ENCODE results near the gene SP2.

Gene SP2

DNA sequence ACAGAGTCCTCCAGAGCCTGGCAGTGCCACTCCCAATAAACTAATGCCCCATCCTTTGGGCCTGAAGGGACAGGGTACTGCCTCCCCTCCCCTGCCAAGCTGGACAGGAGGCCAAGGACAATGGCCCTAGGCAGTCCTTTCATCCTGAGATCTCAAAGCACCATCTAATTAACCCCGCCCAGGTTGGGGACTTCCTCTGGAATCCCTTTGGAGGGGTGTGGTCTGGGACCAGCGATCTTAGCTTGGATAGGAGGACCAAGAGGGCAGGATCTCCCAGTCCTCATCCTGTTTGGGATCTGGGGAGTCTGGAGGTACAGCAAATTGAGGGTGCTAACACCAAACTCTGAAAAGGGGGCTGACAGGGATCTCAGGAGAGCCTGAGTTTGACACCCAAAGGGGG, 26.9 kb upstream of the SP2 start:
- no peak overlapping the region for H3K4me3 ChIP-seq (ENCODE audit: low read depth, low read length)
- TF ChIP-seq, protein P1, sequence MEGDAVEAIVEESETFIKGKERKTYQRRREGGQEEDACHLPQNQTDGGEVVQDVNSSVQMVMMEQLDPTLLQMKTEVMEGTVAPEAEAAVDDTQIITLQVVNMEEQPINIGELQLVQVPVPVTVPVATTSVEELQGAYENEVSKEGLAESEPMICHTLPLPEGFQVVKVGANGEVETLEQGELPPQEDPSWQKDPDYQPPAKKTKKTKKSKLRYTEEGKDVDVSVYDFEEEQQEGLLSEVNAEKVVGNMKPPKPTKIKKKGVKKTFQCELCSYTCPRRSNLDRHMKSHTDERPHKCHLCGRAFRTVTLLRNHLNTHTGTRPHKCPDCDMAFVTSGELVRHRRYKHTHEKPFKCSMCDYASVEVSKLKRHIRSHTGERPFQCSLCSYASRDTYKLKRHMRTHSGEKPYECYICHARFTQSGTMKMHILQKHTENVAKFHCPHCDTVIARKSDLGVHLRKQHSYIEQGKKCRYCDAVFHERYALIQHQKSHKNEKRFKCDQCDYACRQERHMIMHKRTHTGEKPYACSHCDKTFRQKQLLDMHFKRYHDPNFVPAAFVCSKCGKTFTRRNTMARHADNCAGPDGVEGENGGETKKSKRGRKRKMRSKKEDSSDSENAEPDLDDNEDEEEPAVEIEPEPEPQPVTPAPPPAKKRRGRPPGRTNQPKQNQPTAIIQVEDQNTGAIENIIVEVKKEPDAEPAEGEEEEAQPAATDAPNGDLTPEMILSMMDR (IDR thresholded peaks at IDR 0.05; ENCODE audit: low read depth, low read length) = no peak
- DNase-seq (ENCODE audit: low read depth, low spot score) = no peak
- in situ Hi-C loops (cut with HindIII; ENCODE audit: low sequenced_read_pairs) = no loop called here

DNA sequence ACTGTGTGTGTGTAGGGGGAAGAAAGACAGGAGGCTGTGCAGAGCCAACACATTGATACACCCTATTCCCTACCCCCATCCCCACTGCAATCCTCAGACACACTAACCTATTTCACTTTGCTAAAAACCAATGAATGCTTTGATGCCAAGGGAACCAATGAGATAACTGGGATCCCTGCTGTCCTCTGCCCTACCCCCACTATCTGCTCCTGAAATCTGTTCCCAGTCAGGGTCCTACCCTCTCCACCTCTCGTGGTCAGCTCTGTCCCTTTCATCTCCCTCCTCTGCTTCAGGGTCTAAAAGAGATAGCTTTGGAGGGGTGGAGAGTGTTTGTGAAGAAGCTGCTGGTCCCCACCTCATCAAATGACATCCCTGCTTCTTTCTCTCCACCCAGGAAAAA, 26.0 kb upstream of the SP2 start:
- DNase-seq (ENCODE audit: low read depth, low spot score) = no peak
- in situ Hi-C loops (cut with HindIII; ENCODE audit: low sequenced_read_pairs) = no loop called here
- TF ChIP-seq, protein P1 (IDR thresholded peaks at IDR 0.05; ENCODE audit: low read depth, low read length) = no peak
- no peak overlapping the region for H3K4me3 ChIP-seq (ENCODE audit: low read depth, low read length)

DNA sequence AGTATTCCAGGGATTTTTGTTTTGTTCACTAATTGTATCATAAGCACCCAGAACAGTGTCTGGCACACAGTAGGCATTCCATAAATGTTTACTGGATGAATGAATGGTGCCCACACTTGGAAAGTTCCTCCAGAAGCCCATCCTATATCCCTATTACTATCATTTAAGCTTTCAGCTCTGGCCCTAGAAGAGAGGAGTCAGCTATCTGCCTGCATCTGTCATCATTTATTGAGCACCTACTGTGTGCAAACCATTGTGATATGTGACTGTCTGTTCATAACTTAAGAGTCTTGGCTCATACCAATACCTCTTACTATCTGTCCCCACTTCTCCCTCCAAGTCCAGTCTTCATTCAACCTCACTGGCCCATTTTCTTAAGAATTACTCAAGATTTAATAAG, 25.0 kb upstream of the SP2 start:
- TF ChIP-seq, protein P1 (IDR thresholded peaks at IDR 0.05; ENCODE audit: low read depth, low read length) = no peak
- in situ Hi-C loops (cut with HindIII; ENCODE audit: low sequenced_read_pairs) = no loop called here
- DNase-seq (ENCODE audit: low read depth, low spot score) = no peak

DNA sequence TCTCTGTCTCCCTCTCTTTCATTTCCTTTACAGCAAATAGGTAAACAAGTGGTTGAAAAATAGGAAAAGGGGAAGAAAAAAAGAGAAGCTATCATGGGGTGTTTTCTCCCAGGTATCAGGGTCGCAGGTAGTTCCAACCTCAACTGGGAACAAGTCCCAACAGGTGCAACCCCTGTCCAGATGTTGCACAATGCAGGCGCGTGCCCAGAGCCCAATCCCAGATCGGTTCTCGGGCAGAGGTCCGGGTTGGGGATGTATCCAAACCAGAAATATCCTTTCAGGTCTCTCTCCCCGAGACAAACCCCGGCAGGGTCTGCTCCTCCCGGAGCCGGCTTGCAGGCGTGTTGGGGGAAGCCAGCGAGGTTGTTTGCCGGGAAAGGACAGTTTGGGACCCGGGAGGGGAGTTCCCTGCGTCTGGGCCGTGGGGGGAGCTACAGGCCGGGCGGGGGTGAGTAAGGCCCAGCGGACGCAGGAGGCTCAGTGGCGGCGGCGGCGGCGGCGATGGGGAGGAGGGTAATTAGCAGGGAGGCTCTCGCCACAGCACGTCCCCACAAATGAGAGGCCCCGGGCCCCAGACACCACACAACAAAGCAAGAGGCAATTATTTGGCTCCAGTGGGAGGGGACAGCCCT, 23.9 kb upstream of the SP2 start:
- TF ChIP-seq, protein P1 (IDR thresholded peaks at IDR 0.05; ENCODE audit: low read depth, low read length) = no peak
- in situ Hi-C loops (cut with HindIII; ENCODE audit: low sequenced_read_pairs) = no loop called here
- no peak overlapping the region for H3K4me3 ChIP-seq (ENCODE audit: low read depth, low read length)
- DNase-seq (ENCODE audit: low read depth, low spot score) = no peak

More for the DNA sequence above, 25.0 kb upstream of the SP2 start:
- no peak overlapping the region for H3K4me3 ChIP-seq (ENCODE audit: low read depth, low read length)

DNA sequence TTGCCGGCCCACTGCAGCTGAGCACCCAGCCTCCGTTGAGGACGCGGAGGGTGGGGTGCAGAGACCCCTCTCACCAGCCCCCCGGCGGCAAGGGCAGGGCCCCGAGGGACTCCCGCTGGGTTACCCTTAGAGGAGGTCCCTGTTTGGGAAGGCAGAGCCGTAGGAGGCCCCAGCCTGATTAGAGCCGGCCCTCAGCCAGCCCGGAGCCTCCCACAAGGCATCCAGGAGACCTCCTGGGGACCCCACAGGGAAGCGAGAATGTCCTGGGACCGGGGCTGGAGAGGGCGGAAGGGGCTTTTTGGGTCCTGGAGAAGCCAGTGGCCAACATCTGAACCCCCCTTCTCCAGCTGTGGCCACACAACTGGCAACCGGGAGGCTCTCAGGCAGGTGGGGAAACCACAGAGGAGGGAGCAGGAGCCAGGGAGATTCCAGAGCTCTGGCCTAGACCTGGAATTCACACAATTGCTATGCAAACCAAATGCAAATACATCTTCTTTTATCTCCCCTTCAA, 23.3 kb upstream of the SP2 start:
- in situ Hi-C loops (cut with HindIII; ENCODE audit: low sequenced_read_pairs) = no loop called here
- no peak overlapping the region for H3K4me3 ChIP-seq (ENCODE audit: low read depth, low read length)
- DNase-seq (ENCODE audit: low read depth, low spot score) = peak; percentile 22
- TF ChIP-seq, protein P1 (IDR thresholded peaks at IDR 0.05; ENCODE audit: low read depth, low read length) = no peak

DNA sequence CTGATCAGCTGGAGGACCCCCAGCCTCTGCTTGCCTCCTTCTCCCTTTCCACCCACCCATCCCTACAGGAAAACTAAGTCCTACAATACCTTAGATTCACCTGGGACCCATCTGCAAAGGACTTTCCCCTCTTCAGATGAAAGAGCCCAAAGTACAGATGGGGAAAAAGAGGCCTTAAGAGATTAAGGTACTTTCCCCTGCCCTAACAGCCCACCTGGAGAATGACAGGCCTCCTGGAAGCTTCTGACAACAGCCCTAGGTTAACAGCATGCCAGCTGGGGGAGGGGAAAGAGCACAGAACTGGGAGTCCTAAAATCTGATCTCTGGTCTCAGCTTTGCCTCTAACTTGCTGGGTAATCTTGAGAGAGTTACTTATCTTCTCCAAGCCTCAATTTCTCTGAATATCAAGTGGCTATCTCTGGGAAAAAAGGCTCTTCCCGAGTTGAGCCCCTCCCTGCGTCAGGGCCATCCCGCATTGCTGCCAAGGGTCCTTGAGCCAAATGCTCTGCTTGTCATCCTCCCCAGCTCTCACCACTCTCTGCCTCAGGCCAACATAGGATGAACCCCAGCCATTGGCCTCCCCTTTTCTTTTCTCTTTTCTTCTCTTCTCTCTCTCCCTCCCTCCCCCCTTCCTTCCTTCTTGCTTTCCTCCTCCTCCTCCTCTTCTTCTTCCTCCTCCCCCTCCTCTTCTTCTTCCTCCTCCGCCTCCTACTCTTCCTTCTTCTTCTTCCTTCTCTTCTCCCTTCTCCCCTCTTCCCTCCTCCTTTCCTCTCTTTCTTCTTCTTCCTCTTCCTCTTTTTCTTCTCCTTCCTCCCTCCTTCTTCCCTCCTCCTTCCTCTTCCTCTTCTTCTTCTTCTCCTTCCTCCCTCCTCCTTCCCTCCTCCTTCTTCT, 22.6 kb upstream of the SP2 start:
- DNase-seq (ENCODE audit: low read depth, low spot score) = no peak
- TF ChIP-seq, protein P1 (IDR thresholded peaks at IDR 0.05; ENCODE audit: low read depth, low read length) = no peak
- in situ Hi-C loops (cut with HindIII; ENCODE audit: low sequenced_read_pairs) = no loop called here

More for the DNA sequence above, 22.6 kb upstream of the SP2 start:
- H3K4me3 ChIP-seq (ENCODE audit: low read depth, low read length) = no peak overlapping the region

Measured in astrocyte of the spinal cord (primary cell).